Activated CD8-positive, alpha-beta T cell treated with anti-CD3 and anti-CD28 coated beads for 36 hours (primary cell): ENCODE results near the gene ACTL8. TPM values are rescaled to one million over a fixed set of nuclear protein-coding genes. Genes with fewer than 3 reads are reported as not detected.

ENCODE experiments used
- ATAC-seq: fragments of 200-7000 bp; cut with Tn5 transposase; one replicate; pipeline ENCODE4 v1.10.0; 2021; ENCODE audit warnings: mild to moderate bottlenecking, moderate library complexity
- CTCF ChIA-PET: fragments of 350-600 bp; sonication (Branson Sonifier 250); formaldehyde crosslinking; loops from one replicate; lab custom pipeline; 2021; ENCODE audit warnings: antibody characterized with exemption; lab: Charles Lee
- POLR2A ChIA-PET: fragments of 350-600 bp; sonication (Branson Sonifier 250); formaldehyde crosslinking; loops from one replicate; lab custom pipeline; 2021; ENCODE audit warnings: antibody characterized with exemption; lab: Charles Lee
- DNase-seq: peaks from one replicate; pipeline ENCODE4 v3.0.0-alpha.2; 2020
- H3K27ac Mint-ChIP-seq: one replicate; pipeline ENCODE4 v1.8.0; 2021; ENCODE audit warnings: mild to moderate bottlenecking, mixed read lengths
- H3K27me3 Mint-ChIP-seq: one replicate; pipeline ENCODE4 v1.8.0; 2021; ENCODE audit warnings: mixed read lengths
- H3K36me3 Mint-ChIP-seq: one replicate; pipeline ENCODE4 v1.8.0; 2021; ENCODE audit warnings: low read depth, mixed read lengths
- H3K4me1 Mint-ChIP-seq: one replicate; pipeline ENCODE4 v1.8.0; 2021; ENCODE audit warnings: low read depth, mixed read lengths
- H3K4me3 Mint-ChIP-seq: one replicate; pipeline ENCODE4 v1.8.0; 2021; ENCODE audit warnings: mild to moderate bottlenecking, moderate library complexity, mixed read lengths
- H3K9me3 Mint-ChIP-seq: one replicate; pipeline ENCODE4 v1.8.0; 2021; ENCODE audit warnings: mixed read lengths
- intact Hi-C: fragments of 100-400 bp; cut with micrococcal nuclease; formaldehyde crosslinking; loops from one replicate; pipeline ENCODE4 v1.10.0; 2022
- total RNA-seq, 2 experiments: library from RNA; stranded (reverse); gene quantifications; one replicate each; pipeline ENCODE4 v1.2.3, GENCODE V29; 2021
- TF ChIP-seq, protein P1 (sequence below): fragments of 200-600 bp; IDR thresholded peaks from one replicate; pipeline ENCODE4 v1.8.0; 2022; ENCODE audit warnings: antibody characterized with exemption, mild to moderate bottlenecking

ACTL8 gene
- total RNA-seq, 2 experiments from 2014 or later, result not detected

DNA sequence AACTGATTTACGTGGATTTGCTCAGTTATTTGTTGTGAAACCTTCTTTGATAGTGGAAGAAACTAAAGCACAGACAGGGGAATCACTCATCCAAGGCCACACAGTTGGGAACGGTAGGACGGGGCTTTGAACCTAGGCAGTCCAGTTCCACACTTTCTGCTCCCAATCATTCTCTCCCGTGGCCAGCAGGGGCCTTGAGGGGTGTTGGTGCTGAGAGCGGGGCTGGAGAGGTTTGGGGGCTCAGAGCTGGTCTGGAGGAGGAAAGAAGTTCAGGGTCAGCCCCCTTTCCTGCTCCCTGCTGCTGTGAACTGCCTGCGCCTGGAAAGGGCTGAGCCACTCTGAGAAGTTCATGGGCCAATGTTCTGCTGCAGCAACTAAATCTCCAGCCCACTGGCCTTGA is 31.4 kb upstream of the ACTL8 start:
- H3K36me3 Mint-ChIP-seq, result no peaks in the 10 kb centered on the region
- intact Hi-C loops, result no loop called here
- DNase-seq (no peak), ATAC-seq (no peak)
- H3K4me3 Mint-ChIP-seq, result no peak overlapping the region
- ChIA-PET POLR2A (no interaction called here), CTCF (no interaction called here)
- no peak overlapping the region for H3K27ac Mint-ChIP-seq
- H3K4me1 Mint-ChIP-seq, result no peaks in the 10 kb centered on the region
- H3K9me3 Mint-ChIP-seq, result no peaks in the 10 kb centered on the region
- H3K27me3 Mint-ChIP-seq, result no peaks in the 10 kb centered on the region
- TF ChIP-seq, protein P1, sequence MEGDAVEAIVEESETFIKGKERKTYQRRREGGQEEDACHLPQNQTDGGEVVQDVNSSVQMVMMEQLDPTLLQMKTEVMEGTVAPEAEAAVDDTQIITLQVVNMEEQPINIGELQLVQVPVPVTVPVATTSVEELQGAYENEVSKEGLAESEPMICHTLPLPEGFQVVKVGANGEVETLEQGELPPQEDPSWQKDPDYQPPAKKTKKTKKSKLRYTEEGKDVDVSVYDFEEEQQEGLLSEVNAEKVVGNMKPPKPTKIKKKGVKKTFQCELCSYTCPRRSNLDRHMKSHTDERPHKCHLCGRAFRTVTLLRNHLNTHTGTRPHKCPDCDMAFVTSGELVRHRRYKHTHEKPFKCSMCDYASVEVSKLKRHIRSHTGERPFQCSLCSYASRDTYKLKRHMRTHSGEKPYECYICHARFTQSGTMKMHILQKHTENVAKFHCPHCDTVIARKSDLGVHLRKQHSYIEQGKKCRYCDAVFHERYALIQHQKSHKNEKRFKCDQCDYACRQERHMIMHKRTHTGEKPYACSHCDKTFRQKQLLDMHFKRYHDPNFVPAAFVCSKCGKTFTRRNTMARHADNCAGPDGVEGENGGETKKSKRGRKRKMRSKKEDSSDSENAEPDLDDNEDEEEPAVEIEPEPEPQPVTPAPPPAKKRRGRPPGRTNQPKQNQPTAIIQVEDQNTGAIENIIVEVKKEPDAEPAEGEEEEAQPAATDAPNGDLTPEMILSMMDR, result no peak

DNA sequence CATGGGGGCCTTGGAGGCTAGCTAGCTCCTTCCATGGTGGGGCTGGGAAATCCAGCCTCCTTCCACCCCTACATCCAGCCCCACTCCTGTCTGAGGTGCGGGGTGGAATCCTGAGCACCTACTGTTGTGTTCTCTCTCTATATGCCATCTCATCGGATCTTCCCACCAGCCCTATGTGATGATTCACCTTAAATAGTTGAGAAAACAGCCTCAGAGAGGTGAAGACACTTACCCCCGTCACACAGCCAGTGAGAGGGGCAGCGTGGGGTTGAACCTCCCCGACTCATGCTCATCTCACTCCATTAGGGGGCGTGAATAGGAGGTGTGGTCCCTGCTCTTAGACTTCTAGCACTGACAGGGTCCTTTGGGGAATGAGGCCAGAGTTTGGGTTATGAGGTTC is 31.0 kb upstream of the ACTL8 start:
- Mint-ChIP-seq H3K4me3 (no peak overlapping the region), H3K9me3 (no peaks in the 10 kb centered on the region), H3K27ac (no peak overlapping the region), H3K4me1 (no peaks in the 10 kb centered on the region), H3K36me3 (no peaks in the 10 kb centered on the region), H3K27me3 (no peaks in the 10 kb centered on the region)
- POLR2A ChIA-PET, result no interaction called here
- no peak for DNase-seq
- intact Hi-C loops, result no loop called here
- ATAC-seq, result no peak
- CTCF ChIA-PET, result no interaction called here
- TF ChIP-seq, protein P1, result no peak

DNA sequence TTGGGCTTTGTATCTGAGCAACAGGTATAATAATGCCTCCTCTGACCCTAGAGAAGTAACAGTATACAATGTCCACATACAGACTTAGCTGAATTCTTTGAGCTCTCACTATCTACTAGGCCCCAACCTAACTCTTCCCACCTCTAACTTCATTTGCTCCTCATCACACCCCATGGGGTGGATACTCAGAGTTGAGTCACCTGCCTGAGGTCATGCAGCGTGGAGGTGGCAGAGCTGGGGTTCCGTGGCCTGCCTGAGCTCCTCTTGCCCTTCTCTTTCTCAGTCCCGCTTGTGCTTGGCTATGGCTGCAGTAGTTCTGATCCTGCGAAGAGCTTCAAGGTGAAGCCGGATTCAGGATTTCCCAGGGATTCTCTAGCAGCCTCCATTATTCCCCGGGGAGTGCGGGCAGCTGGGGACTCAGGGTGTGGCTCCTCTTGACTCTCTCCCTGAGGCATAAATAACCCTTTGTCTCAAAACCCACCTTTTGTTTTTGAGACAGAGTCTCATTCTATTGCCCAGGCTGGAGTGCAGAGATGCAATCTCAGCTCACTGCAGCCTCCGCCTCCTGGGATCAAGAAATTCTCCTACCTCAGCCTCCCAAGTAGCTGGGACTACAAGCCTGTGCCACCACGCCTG is 29.9 kb upstream of the ACTL8 start:
- no peaks in the 10 kb centered on the region for H3K36me3 Mint-ChIP-seq
- no peak overlapping the region for H3K4me3 Mint-ChIP-seq
- intact Hi-C loops, result no loop called here
- H3K4me1 Mint-ChIP-seq, result no peaks in the 10 kb centered on the region
- CTCF ChIA-PET, result no interaction called here
- TF ChIP-seq, protein P1, result no peak
- no peaks in the 10 kb centered on the region for H3K27me3 Mint-ChIP-seq
- DNase-seq, result no peak
- ATAC-seq, result no peak
- no peak overlapping the region for H3K27ac Mint-ChIP-seq
- POLR2A ChIA-PET, result no interaction called here
- no peaks in the 10 kb centered on the region for H3K9me3 Mint-ChIP-seq

DNA sequence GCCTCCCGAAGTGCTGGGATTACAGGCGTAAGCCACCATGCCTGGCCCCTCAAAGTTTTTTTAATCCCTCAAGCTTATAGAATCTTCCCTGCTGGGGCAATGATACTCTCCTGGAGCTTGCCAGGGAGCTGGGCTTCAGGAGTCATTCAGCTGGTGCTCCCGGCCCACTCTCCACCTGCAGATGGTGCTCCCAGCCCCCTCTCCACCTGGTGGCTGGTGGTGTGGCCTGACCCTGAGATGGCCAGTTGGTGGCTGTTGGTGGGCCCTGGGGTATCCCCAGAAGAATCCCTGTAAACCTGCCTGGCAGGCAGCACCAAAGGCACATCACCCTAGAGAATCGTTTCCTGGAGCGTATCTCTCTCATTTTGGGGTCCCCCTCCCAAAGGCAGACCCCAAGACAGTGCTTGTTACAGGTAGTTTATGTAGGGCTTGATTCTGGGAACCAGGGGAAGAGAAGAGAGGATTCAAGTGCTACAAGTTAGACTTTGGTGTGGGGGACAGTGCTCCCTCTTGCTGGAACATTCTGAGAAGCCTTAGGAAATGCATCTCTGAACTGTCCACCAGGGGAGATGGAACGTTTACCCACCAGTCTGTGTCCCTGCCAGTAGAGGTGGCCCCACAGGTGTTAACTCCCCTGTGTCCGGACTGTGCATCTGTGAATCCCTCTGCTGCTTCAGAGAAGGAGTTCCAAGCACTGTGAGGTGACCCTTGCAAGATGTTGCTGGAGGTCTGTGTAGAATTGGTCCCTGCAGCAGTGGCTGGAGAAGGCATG is 29.1 kb upstream of the ACTL8 start:
- H3K36me3 Mint-ChIP-seq, result no peaks in the 10 kb centered on the region
- no peak overlapping the region for H3K4me3 Mint-ChIP-seq
- intact Hi-C loops, result no loop called here
- H3K27me3 Mint-ChIP-seq, result no peaks in the 10 kb centered on the region
- TF ChIP-seq, protein P1, result no peak
- no peaks in the 10 kb centered on the region for H3K4me1 Mint-ChIP-seq
- POLR2A ChIA-PET, result no interaction called here
- no peak overlapping the region for H3K27ac Mint-ChIP-seq
- ATAC-seq (no peak), DNase-seq (no peak)
- no peaks in the 10 kb centered on the region for H3K9me3 Mint-ChIP-seq
- CTCF ChIA-PET, result no interaction called here

DNA sequence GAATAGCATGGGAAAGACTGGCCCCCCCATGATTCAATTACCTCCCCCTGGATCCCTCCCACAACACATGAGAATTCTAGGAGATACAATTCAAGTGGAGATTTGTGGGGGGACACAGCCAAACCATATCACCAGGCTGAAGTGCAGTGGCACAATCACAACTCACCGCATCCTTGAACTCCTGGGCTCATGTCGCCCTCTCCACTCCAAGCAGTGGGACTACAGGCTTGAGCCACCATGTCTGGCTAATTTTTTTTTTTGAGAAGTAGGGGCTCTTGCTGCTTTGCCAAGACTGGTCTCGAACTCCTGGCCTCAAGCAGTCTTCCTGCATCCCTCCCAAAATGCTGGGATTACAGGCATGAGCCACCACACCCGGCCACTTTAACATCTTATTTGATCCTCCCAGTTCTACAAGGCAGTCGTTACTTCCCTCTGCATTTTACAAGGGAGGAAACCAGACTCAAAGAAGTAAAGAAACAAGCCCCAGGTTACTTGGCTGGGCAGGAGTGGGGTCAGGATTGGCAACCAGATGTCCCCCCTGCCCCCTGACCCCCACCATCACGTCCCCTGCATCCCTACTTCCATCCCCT is 26.9 kb upstream of the ACTL8 start:
- intact Hi-C loops, result no loop called here
- H3K27me3 Mint-ChIP-seq, result no peaks in the 10 kb centered on the region
- H3K4me1 Mint-ChIP-seq, result no peaks in the 10 kb centered on the region
- no peak overlapping the region for H3K27ac Mint-ChIP-seq
- H3K36me3 Mint-ChIP-seq, result no peaks in the 10 kb centered on the region
- no peak overlapping the region for H3K4me3 Mint-ChIP-seq
- ChIA-PET POLR2A (no interaction called here), CTCF (no interaction called here)
- TF ChIP-seq, protein P1, result no peak
- no peak for DNase-seq
- H3K9me3 Mint-ChIP-seq, result no peaks in the 10 kb centered on the region
- no peak for ATAC-seq
